Common myeloid progenitor, CD34-positive (primary cell): ENCODE measurements around the gene EZR.
"Not testable (repeated sequence)": the region's sequence is repeated elsewhere in the genome, so short reads cannot be mapped to it uniquely, and the experiment has no call there.

Experiments used
- CTCF ChIA-PET: fragments of 350-600 bp; sonication (Branson Sonifier 250); formaldehyde crosslinking; loops from one replicate; lab custom pipeline; 2021; ENCODE audit warnings: antibody characterized with exemption; lab: Charles Lee
- POLR2A ChIA-PET: fragments of 350-600 bp; sonication (Branson Sonifier 250); formaldehyde crosslinking; loops from one replicate; lab custom pipeline; 2021; ENCODE audit warnings: antibody characterized with exemption; lab: Charles Lee
- DNase-seq, 3 donors: peaks; one replicate each; pipeline versions ENCODE4 v3.0.0 to v3.0.0-alpha.2; 2013
- H3K27ac ChIP-seq, 2 experiments: 1 replicate in 1 of 2; 2 replicates in 1 of 2; pipeline ENCODE4 v1.7.0; 2013; ENCODE audit warnings: inconsistent platforms in 2 of 2, low read length in 2 of 2, mild to moderate bottlenecking in 2 of 2, low read depth in 1 of 2, moderate library complexity in 1 of 2; ENCODE audit not compliant: severe bottlenecking in 2 of 2, insufficient read depth in 1 of 2, poor library complexity in 1 of 2
- H3K27me3 ChIP-seq, 5 experiments: replicated peaks in 2 of 5; 1 replicate in 3 of 5; 2 replicates in 2 of 5; pipeline versions ENCODE4 v1.6.1 to v1.7.0; 2013; ENCODE audit warnings: low read length in 4 of 5, mild to moderate bottlenecking in 2 of 5, moderate library complexity in 2 of 5, inconsistent platforms in 1 of 5; ENCODE audit not compliant: insufficient read depth in 5 of 5, control insufficient read depth in 4 of 5
- H3K36me3 ChIP-seq, 4 experiments: 1 replicate in 2 of 4; 2 replicates in 2 of 4; pipeline versions ENCODE4 v1.6.1 to v1.7.0; 2013; ENCODE audit warnings: low read length in 3 of 4, control low read depth in 1 of 4, mild to moderate bottlenecking in 1 of 4; ENCODE audit not compliant: control insufficient read depth in 4 of 4, insufficient read depth in 4 of 4
- H3K4me1 ChIP-seq, 4 experiments: 1 replicate in 3 of 4; 2 replicates in 1 of 4; pipeline versions ENCODE4 v1.6.1 to v1.7.1; 2013; ENCODE audit warnings: low read length in 3 of 4, mild to moderate bottlenecking in 3 of 4, control low read depth in 1 of 4, inconsistent platforms in 1 of 4, moderate library complexity in 1 of 4; ENCODE audit not compliant: control insufficient read depth in 4 of 4, insufficient read depth in 4 of 4; ENCODE audit errors: control extremely low read depth in 1 of 4
- H3K4me3 ChIP-seq, 7 experiments: 1 replicate in 4 of 7; 2 replicates in 3 of 7; pipeline versions ENCODE4 v1.5.1 to v1.7.0; 2013; ENCODE audit warnings: mild to moderate bottlenecking in 7 of 7, low read length in 6 of 7, moderate library complexity in 6 of 7, inconsistent platforms in 2 of 7, low read depth in 2 of 7, control low read depth in 1 of 7; ENCODE audit not compliant: insufficient read depth in 4 of 7, control insufficient read depth in 1 of 7; ENCODE audit errors: extremely low read depth in 1 of 7
- H3K9me3 ChIP-seq, 5 experiments: 1 replicate in 4 of 5; 2 replicates in 1 of 5; pipeline versions ENCODE4 v1.6.1 to v1.7.1; 2013; ENCODE audit warnings: low read length in 4 of 5, mild to moderate bottlenecking in 2 of 5, inconsistent platforms in 1 of 5, low read depth in 1 of 5, moderate library complexity in 1 of 5; ENCODE audit not compliant: control insufficient read depth in 4 of 5, insufficient read depth in 2 of 5; ENCODE audit errors: control extremely low read depth in 1 of 5
- whole genome bisulfite sequencing: methylation state at CpG from one replicate; pipeline ENCODE4 v1.1.5; 2013; ENCODE audit not compliant: insufficient coverage; 5-methylcytosine and 5-hydroxymethylcytosine counted together

Gene EZR

GRCh38 chr6:158797331-158798310 lies 21.5 kb downstream of the EZR start:
- WGBS, result 100% methylated on average over 2 of the region's 3 CpGs
- peaks cover 9 to 26% (median 15%) of the 10 kb centered on the region in 4 experiments for H3K4me1 ChIP-seq
- H3K9me3 ChIP-seq, result no peaks in the 10 kb centered on the region
- H3K36me3 ChIP-seq, result peaks cover 0 to 13% (median 2%) of the 10 kb centered on the region in 4 experiments
- no peak overlapping the region for H3K4me3 ChIP-seq
- DNase-seq, result no peak
- no peak overlapping the region for H3K27ac ChIP-seq
- H3K27me3 ChIP-seq, result no peaks in the 10 kb centered on the region
- CTCF ChIA-PET, result interaction anchor here (0.6 to 4.2 kb wide), 5 partner anchors 8 to 176 kb away, joined by 3 to 19 read pairs (median 5); no protein-coding TSS in a partner anchor
- POLR2A ChIA-PET, result interaction anchor here (0.7 kb wide), 1 partner anchor 157 kb away, joined by 3 read pairs; no protein-coding TSS in a partner anchor

GRCh38 chr6:158796353-158796752 lies 22.8 kb downstream of the EZR start:
- no peaks in the 10 kb centered on the region for H3K9me3 ChIP-seq
- DNase-seq, result no peak
- CTCF ChIA-PET, result interaction anchor here (1.0 to 1.3 kb wide), 4 partner anchors 13 to 183 kb away, joined by 3 to 4 read pairs (median 3); partner anchors contain the start of gene EZR
- H3K4me1 ChIP-seq, result peaks cover 9 to 17% (median 14%) of the 10 kb centered on the region in 4 experiments
- no peak overlapping the region for H3K4me3 ChIP-seq
- H3K27ac ChIP-seq, result no peak overlapping the region
- POLR2A ChIA-PET, result no interaction called here
- peaks cover 0 to 8% (median 0%) of the 10 kb centered on the region in 4 experiments for H3K36me3 ChIP-seq
- H3K27me3 ChIP-seq, result no peaks in the 10 kb centered on the region
- 100% methylated on average over 2 of the region's 3 CpGs for WGBS

- no peak for DNase-seq
- no peak overlapping the region for H3K4me3 ChIP-seq
- POLR2A ChIA-PET, result no interaction called here
- peaks cover 9 to 17% (median 14%) of the 10 kb centered on the region in 4 experiments for H3K4me1 ChIP-seq
- H3K27me3 ChIP-seq, result no peaks in the 10 kb centered on the region
- H3K27ac ChIP-seq, result no peak overlapping the region
- 94% methylated on average over 4 of the region's 5 CpGs for WGBS
- peaks cover 0 to 8% (median 0%) of the 10 kb centered on the region in 4 experiments for H3K36me3 ChIP-seq
- H3K9me3 ChIP-seq, result no peaks in the 10 kb centered on the region
- CTCF ChIA-PET, result interaction anchor here (0.9 to 3.6 kb wide), 8 partner anchors 14 to 184 kb away, joined by 3 to 17 read pairs (median 4); partner anchors contain the start of gene EZR
These were observed 23.7 kb downstream of the EZR start for GRCh38 chr6:158795516-158795915.

GRCh38 chr6:158793432-158793831 lies 25.7 kb downstream of the EZR start:
- no CpG with 5 or more reads among the region's 1 CpG for WGBS
- H3K36me3 ChIP-seq, result peaks cover 0 to 8% (median 3%) of the 10 kb centered on the region in 4 experiments
- H3K27me3 ChIP-seq, result no peaks in the 10 kb centered on the region
- H3K9me3 ChIP-seq, result no peaks in the 10 kb centered on the region
- CTCF ChIA-PET, result interaction anchor here (0.6 to 3.6 kb wide), 13 partner anchors 8 to 206 kb away, joined by 3 to 17 read pairs (median 4); partner anchors contain the start of gene RSPH3
- no peak overlapping the region for H3K27ac ChIP-seq
- peaks cover 8 to 17% (median 12%) of the 10 kb centered on the region in 4 experiments for H3K4me1 ChIP-seq
- no peak overlapping the region for H3K4me3 ChIP-seq
- POLR2A ChIA-PET, result no interaction called here
- DNase-seq, result peak; percentile 50 to 72 (median 70)

- H3K27me3 ChIP-seq, DNase-seq, POLR2A ChIA-PET, H3K27ac ChIP-seq, H3K9me3 ChIP-seq, H3K4me3 ChIP-seq: not testable (repeated sequence)
- H3K36me3 ChIP-seq, result peaks cover 7 to 16% (median 10%) of the 10 kb centered on the region in 4 experiments
- CTCF ChIA-PET, result interaction anchor here (0.9 to 4.2 kb wide), 9 partner anchors 8 to 187 kb away, joined by 3 to 19 read pairs (median 6); no protein-coding TSS in a partner anchor
- 87% methylated on average over 7 of the region's 10 CpGs for WGBS
- peaks cover 5 to 17% (median 12%) of the 10 kb centered on the region in 4 experiments for H3K4me1 ChIP-seq
These were observed 26.7 kb downstream of the EZR start for GRCh38 chr6:158792505-158792904.

GRCh38 chr6:158791274-158791855 lies 27.8 kb downstream of the EZR start:
- WGBS, result 100% methylated on average over 1 of the region's 7 CpGs
- POLR2A ChIA-PET, result no interaction called here
- Histone ChIP-seq H3K27ac (no peak overlapping the region), H3K9me3 (no peaks in the 10 kb centered on the region), H3K4me3 (no peak overlapping the region), H3K36me3 (peaks cover 8 to 26% (median 19%) of the 10 kb centered on the region in 4 experiments), H3K27me3 (no peaks in the 10 kb centered on the region), H3K4me1 (peaks cover 5 to 17% (median 12%) of the 10 kb centered on the region in 4 experiments)
- CTCF ChIA-PET, result interaction anchor here (1.1 to 4.2 kb wide), 6 partner anchors 9 to 348 kb away, joined by 3 to 19 read pairs (median 6); no protein-coding TSS in a partner anchor
- DNase-seq, result no peak
